Activated CD4-positive, alpha-beta T cell treated with anti-CD3 and anti-CD28 coated beads, Interleukin-2, Interleukin-6, amounts not matched to agents 100 ng/mL and 50 ng/mL, durations not matched to agents 16 hours and 8 hours (primary cell): ENCODE results near the gene CHAT.
A peak's percentile ranks its signal among the peaks of the same experiment; 100 is the strongest.

ENCODE experiments used
- DNase-seq: peaks from one replicate; pipeline ENCODE4 v3.0.0-alpha.2; 2020

Gene CHAT

DNA sequence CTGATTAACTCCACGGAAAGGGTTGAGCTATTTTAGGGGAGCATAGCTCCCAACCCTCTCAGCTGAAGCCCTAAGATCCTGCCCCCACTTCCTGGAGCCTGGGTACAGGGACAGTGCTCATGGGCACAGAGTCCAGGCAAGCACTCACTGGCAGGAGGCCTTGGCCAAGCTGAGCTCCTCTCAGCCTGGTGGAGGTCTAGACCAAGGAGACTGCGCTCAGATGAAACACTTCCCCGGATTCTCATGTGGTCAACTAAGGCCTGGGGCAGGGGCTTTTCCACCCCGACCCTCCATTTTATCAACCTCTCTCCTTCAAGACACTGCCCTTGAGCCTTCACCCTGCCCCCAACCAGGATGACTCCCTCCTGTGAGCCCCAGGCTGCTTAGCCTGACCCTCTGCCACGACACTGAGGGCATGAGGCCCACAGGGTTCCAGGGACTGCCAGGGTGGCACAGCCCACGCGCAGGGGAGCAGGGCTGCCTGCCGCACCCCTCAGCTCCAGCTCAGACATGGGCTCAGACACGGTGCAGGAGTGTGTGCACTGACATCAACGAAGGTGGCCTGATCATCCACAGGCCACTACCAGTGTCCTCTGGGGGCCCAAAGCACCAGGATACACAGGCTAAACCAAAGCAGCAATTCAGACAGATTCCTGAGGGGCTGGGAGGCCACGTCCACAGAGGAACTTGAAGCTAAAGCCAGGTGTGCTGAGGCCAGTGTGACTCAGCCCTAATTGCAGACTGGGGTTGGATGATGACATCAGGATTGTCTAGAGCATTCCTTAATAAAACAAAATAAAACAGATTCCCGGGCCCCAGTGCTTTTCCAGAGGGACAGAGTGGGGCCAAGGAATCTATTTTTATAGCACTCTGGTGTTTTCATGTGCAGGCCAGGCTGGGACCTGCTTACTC lies 18.8 kb downstream of the CHAT start:
- DNase-seq = no peak

DNA sequence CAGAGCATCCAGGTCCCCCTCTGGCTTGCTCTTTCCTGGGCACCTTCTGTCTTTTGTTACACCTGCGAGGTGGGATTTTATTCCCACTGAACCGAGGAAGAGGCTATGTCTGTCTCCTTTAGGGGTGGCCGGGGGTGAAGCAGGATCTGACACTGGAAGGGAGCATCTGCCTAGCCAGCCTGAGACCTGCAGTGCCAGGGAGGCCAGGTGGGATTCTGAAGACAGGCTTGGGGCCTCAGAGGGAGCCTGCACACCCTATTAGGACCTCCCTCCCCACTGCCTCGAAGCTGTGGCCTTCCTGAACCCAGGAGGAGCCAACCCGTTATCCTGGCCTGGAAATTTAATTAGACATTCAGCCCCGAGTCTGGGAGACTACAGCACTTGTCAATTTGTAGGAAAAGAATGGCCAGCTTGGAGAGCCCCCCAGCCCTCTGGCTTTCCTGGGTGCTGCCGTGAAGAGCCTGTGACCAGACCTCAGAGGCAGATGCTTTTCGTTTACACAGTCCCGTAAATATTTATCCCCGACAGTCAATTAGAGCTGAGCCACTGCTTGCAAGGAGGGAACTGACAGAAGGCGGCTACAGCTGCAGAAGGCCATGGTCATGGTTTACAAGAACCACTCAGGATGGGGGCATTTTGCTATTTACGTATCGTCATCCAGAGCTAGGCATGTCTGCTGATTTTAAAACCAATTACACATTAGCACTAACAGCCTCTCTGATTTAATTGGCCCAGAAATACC lies 19.7 kb downstream of the CHAT start:
- DNase-seq = no peak

DNA sequence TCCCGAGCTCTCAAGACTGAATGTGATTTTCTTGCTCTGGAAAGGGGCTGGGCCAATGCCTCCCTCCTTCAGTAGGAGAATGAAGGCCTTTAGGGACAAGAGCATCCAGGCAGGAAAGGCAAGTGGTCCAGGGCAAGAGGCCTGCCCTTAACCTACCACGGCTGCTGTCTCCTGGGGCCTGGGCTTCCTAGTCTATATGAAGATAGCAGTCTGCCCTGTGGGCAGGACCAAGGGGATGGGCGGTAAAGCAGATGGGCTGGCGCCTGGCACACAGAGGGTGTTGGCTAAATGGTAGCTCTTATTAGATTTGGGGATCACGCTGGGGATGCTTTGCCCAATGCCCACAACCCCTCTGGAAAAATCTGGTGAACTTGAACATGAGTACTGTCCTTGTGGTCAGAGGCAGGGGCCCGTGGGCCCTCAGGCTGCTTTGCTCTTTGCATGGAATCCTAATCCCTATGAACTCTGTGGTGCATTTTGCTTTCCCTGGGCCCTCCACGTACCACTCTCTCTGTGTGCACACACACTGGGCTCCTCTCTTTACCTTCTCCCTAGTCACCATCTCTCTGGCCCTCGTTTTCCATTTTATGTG lies 20.3 kb downstream of the CHAT start:
- no peak for DNase-seq

DNA sequence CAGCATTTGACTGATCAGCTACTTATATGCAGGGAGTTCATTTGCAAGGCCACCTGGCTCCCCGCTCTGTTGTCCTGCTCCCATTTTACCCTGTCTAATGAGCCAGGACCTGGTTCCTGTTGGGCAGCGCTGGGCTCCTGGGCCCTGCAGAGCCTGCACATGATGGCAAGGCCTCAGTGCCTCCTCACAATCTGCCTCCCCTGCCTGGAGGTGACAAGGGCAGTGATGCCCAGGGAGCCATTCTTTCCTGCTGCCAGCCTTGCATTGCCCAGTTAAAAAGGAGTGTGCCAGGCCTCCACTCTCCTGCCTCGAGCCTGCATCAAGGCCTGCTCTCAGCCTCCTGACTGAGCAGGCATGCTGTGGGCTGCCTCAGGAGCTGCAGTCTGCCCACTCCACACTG lies 28.5 kb downstream of the CHAT start:
- no peak for DNase-seq

DNA sequence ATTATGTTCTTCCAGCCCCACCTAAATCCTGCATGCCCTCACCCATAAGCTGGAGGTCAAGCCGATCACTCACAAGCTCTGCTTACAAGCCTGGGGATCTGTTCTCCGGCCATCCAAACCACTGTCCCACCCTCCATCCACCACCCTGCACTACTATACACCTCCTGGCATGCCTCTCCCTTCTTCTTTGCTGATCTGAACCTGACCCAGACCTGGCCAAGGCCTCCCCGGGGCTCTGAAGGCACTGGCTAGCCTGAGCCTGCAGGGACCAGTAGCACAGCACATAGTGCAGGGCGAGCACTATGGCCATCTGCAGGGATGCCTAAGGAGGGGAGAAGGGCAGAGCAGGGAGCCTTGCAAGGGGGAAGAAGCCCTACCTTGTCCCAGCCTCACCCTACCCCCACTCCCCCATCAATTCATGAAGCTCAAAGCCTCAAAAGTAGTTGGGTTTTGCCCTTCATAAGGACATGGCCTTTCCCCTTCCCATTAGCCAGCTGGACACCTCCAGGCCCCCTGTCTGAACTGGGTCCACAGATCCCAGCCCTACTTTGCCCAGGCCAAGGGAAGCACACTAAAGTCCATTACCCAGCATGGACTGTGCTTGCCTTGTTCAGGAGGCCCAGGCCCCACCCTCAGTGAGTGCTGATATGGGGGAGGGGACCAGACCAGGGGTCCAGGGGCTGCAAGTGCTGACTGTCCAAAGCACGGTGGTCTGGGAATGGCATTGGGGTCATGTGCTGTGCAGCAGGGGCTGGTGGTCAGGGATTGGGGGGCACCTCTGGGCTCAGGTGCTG lies 29.6 kb downstream of the CHAT start:
- no peak for DNase-seq

DNA sequence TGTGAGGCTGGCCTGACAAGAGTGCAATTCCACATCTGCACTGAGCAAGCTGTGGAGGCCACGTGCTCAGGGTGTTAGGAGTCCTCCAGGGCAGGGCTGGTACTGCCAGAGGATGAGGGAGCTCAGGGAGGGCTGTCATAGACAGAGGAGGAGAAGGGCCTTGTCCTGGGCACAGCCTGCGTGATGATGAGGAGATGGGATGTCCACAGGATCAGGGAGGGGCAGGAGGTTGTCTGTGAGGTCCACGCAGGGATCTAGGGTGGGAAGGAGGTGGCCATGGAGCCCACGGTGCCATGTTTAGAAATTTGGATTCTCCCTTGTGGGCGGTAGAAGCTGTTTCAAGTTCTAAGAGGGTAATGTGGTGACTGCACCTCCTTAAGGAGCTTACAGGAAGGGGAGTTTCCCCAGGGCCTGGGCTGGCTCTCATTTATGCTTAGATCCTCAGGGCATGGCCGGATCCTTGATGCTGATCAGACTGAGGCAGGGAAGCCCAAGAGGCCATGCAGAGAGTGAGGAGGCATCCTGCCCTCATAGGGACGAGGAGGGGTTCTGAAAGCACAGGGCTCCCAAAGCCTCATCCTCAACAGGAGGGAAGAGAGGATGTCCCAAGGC lies 30.3 kb downstream of the CHAT start:
- no peak for DNase-seq

GRCh38 chr10:49645417-49645816 lies 31.6 kb downstream of the CHAT start:
- no peak for DNase-seq

DNA sequence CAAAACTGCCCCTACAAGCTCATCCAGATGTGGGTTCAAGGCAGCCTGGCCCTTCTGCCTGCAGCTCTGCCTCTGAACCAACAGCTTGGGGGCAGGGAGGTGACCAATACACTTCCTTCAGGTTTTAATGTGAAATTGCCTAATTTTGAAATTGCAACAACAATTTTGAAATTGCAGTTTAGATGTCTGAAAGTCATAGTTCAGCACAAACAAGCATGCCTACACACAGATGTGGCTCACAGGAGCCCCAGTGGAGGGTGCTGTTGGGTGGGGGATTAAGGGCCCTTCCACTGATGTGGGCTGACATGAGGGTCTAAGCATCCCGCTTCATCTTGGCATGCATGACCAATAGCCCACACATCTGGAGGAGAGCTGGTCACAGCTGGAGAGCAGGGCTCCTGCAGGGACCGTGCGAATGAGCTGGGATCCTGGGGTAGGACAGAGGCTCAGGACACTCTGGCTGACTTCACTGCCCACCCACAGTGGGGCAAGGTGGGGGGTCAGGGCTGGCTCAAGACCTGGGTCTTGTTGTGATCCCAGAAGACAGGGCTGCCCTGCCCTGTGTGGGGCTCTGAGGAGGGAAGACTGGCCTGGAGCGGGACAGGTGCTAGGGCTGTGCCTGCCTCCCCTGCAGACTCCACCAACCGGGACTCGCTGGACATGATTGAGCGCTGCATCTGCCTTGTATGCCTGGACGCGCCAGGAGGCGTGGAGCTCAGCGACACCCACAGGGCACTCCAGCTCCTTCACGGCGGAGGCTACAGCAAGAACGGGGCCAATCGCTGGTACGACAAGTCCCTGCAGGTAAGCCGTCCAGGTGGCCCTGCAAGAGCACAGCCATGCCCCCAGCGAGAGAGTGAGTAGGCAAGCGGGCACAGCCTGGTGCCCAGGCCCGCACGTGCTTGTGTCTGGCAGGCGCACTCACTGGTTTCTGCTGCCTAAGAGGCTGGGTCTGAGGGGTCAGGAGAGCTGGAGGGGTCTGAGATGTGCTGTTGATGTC lies 32.3 kb downstream of the CHAT start:
- no peak for DNase-seq

GRCh38 chr10:49647554-49647953 lies 33.7 kb downstream of the CHAT start:
- DNase-seq = no peak

DNA sequence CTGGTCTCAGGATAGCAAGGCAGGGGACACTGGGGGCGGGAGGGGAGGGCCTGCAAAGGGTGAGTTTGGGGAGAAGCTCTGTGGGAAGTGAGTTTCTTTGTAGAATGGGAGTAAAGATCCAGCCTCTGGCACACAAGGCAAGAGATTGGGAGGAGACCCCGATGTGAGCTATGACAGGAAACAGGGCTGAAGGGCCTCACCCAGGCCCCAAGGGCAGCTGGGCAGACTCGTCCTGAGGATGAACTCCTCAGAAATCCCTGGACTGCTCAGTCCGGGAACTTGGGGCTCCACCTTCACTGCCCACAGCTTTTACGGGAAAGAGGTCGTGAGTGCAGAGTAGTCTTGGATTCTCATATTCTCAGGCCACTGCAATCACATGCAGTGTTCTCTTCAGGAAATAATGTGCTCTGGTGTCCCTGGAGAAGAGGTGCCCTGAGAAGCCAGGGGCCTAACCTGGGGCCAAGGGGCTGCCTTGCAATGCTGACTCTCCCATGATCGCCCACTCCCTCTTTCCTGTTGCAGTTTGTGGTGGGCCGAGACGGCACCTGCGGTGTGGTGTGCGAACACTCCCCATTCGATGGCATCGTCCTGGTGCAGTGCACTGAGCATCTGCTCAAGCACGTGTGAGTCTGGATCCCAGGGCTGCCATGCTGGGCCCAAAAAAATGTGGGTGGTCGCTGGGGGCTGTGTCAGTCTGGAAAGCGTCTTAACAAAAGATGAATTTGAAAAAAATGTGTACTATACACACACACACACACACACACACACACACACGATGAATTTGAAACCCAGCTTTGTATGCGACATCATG lies 34.4 kb downstream of the CHAT start:
- no peak for DNase-seq

GRCh38 chr10:49649294-49649693 lies 35.5 kb downstream of the CHAT start:
- DNase-seq = peak; percentile 54

GRCh38 chr10:49649936-49650723 lies 36.3 kb downstream of the CHAT start:
- no peak for DNase-seq

DNA sequence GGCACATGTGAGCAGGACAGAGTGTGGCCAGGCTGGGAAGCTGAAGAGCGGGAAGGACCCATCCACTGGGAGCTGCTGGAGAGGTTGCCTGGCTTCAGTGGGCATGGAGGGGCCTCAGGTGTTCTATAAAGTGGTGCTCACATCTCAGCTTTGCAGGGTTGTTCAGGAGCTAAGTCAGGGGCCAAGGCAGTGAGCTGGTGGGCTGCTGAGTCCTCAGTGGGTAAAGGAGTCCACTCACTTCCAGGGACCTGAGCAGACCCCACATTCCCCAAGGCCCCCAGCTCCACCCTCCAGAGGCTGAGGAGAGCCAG lies 36.8 kb downstream of the CHAT start:
- no peak for DNase-seq

GRCh38 chr10:49651039-49651835 lies 37.4 kb downstream of the CHAT start:
- no peak for DNase-seq

- no peak for DNase-seq
Observed at GRCh38 chr10:49651917-49652316, 38.1 kb downstream of the CHAT start.

DNA sequence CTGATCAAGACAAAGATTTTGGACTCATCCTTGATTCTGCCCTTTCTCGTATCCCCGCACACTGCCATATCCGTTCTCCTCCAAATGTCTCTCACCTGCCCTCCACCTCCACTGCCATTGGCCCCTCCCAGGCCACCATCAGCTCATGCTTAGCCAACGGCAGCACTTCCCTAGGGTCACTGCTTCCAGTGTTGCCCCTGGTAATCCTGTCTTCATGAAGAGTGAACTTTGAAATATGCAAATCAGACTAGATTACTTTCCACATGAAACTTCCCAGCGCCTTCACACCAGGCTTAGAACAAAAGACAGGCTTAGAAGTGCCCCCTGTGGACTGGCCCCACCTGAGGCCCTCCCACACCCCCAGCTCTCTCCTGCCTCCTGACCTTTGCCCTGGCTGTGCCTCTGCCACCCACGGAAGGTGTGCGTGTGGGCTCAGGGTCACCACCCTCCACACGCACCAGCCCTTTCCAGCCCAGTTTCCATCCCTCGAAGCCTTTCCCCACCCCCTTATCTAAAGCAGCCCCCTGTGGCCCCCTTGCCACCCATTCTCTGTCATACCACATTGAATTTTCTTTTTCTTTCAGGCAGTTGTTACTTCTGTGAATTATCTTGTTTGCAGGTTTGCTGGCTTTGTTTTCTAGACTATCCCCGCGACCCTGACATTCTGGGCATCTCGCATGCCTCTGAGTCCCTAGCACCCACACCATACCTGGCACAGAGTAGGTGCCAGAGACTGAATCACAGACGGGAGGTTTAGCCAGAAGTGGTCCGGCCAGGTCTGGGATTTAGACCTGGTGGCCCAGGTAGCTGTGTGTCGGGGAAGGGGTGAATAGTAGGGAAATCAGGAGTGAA lies 38.8 kb downstream of the CHAT start:
- DNase-seq = no peak

DNA sequence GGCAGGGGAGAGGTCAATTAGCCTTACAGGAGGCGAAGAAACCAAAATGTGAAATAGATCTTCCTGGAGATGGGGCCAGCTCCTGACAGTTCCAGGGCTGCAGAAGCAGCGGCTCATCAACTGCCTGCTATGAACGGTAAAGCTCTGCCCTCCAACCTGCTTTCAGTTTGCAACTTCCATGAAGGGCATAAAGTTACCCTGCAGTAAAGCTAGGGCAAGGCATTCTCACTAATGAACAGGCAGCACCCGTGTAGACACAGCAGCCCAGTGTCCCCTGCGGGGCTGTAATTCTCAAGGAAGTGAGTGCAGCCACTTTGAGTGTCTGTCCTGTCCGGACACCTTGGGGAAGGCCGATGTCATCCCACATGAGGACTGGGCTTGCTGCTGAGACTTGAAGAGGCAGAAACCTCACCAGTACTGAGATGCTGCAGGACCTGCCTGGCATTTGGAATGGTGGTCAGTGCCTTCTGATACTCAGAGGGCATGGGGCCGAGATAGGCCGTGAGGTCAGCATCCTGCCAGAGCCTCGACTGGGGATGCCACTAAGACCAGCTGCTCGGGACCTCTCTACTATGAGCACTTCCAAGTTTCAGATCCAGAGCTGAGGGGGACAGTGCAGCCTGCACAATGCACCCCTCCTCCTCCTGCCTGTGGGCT lies 39.6 kb downstream of the CHAT start:
- DNase-seq = no peak
